ENCODE measurements around the gene TOM1. TPM values are rescaled to one million over a fixed set of nuclear protein-coding genes. Genes with fewer than 3 reads are reported as not detected.

TOM1 gene
- total RNA-seq, 1 donor from 2014 or later: 120 TPM

DNA sequence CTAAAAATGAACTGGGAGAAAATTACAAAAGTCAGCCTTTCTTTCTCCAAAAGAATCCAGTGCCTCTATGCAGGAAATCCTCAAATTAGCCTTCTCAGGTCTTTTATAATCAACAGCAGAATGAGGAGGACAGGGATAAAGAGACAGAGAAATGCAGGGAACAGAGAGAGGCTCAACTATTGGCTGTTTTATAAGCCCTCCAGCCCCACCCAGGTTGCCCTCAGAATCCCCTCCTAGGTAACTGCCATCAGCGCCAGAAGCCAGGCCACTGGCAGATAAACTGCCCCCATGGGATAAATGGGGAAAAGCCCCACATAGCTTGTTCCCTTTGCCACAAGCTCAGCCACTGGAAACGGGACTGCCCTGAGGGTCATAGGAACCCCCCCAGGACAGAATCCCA, 70.3 kb downstream of the TOM1 start:
- Histone ChIP-seq H3K36me3 (no peaks in the 10 kb centered on the region), H3K27ac (no peak overlapping the region), H3K4me1 (peaks cover 11% of the 10 kb centered on the region), H3K9me3 (no peaks in the 10 kb centered on the region), H3K27me3 (no peaks in the 10 kb centered on the region), H3K4me3 (no peak overlapping the region)
- intact Hi-C loops (cut with DNase I): no loop called here
- DNase-seq (ENCODE audit: extremely low spot score in 2 of 2): no peak
- TF ChIP-seq POLR2AphosphoS5 (IDR thresholded peaks at IDR 0.05; ENCODE audit: insufficient read depth in 1 of 2, low read depth in 1 of 2) (no peak), POLR2A (IDR thresholded peaks at IDR 0.05) (no peak)
- TF ChIP-seq, protein P1, sequence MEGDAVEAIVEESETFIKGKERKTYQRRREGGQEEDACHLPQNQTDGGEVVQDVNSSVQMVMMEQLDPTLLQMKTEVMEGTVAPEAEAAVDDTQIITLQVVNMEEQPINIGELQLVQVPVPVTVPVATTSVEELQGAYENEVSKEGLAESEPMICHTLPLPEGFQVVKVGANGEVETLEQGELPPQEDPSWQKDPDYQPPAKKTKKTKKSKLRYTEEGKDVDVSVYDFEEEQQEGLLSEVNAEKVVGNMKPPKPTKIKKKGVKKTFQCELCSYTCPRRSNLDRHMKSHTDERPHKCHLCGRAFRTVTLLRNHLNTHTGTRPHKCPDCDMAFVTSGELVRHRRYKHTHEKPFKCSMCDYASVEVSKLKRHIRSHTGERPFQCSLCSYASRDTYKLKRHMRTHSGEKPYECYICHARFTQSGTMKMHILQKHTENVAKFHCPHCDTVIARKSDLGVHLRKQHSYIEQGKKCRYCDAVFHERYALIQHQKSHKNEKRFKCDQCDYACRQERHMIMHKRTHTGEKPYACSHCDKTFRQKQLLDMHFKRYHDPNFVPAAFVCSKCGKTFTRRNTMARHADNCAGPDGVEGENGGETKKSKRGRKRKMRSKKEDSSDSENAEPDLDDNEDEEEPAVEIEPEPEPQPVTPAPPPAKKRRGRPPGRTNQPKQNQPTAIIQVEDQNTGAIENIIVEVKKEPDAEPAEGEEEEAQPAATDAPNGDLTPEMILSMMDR (IDR thresholded peaks at IDR 0.05): no peak

DNA sequence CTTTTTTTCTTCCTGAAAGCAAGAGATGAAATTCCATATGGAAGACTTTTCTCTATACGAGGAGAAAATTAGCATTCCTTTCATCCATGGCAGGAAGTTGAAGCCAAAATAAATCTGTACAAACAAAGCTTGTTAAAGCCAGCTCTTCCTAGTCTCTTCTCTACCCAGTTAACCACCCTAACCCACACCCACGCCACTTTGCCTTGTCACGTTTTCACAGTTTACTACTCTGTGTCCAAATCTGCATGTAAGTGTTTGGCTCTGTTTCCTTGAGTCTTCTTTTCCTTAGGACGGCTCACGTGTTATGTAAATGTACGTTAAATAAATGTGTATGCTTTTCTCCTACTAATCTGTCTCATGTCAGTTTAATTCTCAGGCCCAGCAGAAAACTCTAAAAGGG, 74.1 kb downstream of the TOM1 start:
- no peaks in the 10 kb centered on the region for H3K36me3 ChIP-seq
- intact Hi-C loops (cut with DNase I): no loop called here
- TF ChIP-seq POLR2A (IDR thresholded peaks at IDR 0.05) (no peak), POLR2AphosphoS5 (IDR thresholded peaks at IDR 0.05; ENCODE audit: insufficient read depth in 1 of 2, low read depth in 1 of 2) (no peak)
- TF ChIP-seq, protein P1 (IDR thresholded peaks at IDR 0.05): no peak

DNA sequence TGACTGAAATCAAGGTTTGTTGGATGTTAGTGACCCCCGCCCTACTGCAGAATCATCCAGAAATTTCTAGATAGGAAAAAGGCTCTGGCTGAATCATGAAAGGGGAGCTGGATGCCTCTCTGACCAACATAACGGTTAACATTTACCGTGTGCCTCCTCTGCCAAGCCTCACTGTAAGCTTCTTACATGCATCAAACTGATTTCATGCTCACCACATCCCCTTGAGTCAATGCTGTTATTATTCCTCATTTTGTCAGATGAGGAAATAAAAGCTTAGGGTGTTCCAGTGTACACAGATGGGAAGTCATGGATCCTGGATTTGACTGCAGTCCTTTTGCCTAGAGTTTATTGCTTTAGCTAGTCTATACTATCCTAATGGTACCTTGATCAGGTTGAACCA, 75.3 kb downstream of the TOM1 start:
- H3K27me3 ChIP-seq: no peaks in the 10 kb centered on the region
- no peak for DNase-seq (ENCODE audit: extremely low spot score in 2 of 2)
- intact Hi-C loops (cut with DNase I): no loop called here
- TF ChIP-seq, protein P1 (IDR thresholded peaks at IDR 0.05): no peak
- H3K27ac ChIP-seq: no peak overlapping the region
- H3K4me3 ChIP-seq: no peak overlapping the region
- H3K4me1 ChIP-seq: peaks cover 32% of the 10 kb centered on the region
- no peaks in the 10 kb centered on the region for H3K36me3 ChIP-seq
- H3K9me3 ChIP-seq: no peaks in the 10 kb centered on the region

More for the DNA sequence above, 74.1 kb downstream of the TOM1 start:
- no peaks in the 10 kb centered on the region for H3K9me3 ChIP-seq
- H3K27ac ChIP-seq: no peak overlapping the region
- no peak for DNase-seq (ENCODE audit: extremely low spot score in 2 of 2)
- peaks cover 30% of the 10 kb centered on the region for H3K4me1 ChIP-seq
- H3K27me3 ChIP-seq: no peaks in the 10 kb centered on the region
- H3K4me3 ChIP-seq: no peak overlapping the region

DNA sequence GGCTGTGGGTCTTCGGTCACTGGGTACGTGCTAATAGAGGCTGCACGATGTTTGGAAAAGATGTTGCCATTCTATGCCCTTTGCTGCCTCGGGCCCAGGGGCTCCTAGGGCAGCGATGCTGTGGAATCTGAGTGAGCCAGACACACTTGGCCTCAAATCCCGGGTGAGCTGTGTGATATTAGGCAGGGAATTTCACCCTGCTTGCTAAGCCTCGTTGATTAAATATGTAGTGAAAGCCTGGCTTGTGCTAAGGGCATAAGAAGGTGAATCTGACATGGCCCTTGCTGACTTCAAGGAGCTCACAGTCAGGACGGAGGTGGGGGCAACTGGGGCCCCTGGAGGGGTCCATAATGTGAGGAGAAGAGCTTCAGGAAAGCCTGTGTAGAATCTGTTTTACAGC, 75.8 kb downstream of the TOM1 start:
- H3K9me3 ChIP-seq: no peaks in the 10 kb centered on the region
- H3K36me3 ChIP-seq: no peaks in the 10 kb centered on the region
- H3K27me3 ChIP-seq: no peaks in the 10 kb centered on the region
- no peak overlapping the region for H3K4me3 ChIP-seq
- H3K4me1 ChIP-seq: peaks cover 37% of the 10 kb centered on the region
- intact Hi-C loops (cut with DNase I): no loop called here
- no peak for DNase-seq (ENCODE audit: extremely low spot score in 2 of 2)
- H3K27ac ChIP-seq: peak overlapping the region; percentile 81
- no peak for TF ChIP-seq POLR2A (IDR thresholded peaks at IDR 0.05)
- no peak for TF ChIP-seq POLR2AphosphoS5 (IDR thresholded peaks at IDR 0.05; ENCODE audit: insufficient read depth in 1 of 2, low read depth in 1 of 2)
- TF ChIP-seq, protein P1 (IDR thresholded peaks at IDR 0.05): no peak

DNA sequence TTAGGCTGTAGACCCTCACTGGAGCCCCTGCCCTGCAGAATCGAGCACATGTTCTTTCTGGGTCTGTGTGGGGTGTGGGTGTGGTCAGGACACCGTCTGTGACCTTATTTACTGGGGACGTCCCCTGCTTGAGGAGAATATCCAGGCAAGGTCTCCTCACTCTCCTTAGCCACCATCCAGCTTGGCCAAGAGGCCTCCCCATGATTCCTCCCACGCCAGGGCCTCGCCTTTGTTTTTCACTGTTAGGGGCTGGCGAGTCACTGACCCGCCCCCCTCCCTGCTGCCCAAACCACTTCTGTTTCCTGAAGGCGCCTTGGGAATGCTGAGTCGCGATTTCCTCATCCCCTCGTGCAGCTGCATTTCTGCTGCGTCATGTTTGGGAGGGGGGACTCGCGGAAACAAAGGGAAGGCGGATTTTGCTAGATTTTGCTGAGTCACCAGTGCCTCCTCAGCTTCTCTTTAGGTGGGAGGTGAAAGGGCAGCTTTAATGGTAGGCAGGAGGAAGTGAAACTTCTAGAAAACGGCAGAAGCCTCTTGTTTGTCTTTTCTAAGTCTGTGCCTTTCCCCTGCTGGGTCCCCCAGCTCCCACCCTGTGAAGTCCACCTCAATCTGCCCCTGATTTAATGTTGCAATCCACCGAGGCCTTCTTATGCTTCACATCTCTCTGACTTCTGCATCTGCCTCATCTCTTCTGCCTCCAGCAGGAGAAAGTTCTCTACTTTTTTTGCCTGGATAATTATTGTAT, 77.2 kb downstream of the TOM1 start:
- no peaks in the 10 kb centered on the region for H3K36me3 ChIP-seq
- TF ChIP-seq, protein P1 (IDR thresholded peaks at IDR 0.05): no peak
- TF ChIP-seq POLR2AphosphoS5 (IDR thresholded peaks at IDR 0.05; ENCODE audit: insufficient read depth in 1 of 2, low read depth in 1 of 2) (peak; percentile 94 to 99), POLR2A (IDR thresholded peaks at IDR 0.05) (no peak)
- intact Hi-C loops (cut with DNase I): no loop called here
- H3K4me1 ChIP-seq: peaks cover 40% of the 10 kb centered on the region
- peak overlapping the region; percentile 81 for H3K27ac ChIP-seq
- H3K27me3 ChIP-seq: no peaks in the 10 kb centered on the region
- peak in 1 of 2 donors; percentile 98 for DNase-seq (ENCODE audit: extremely low spot score in 2 of 2)
- no peaks in the 10 kb centered on the region for H3K9me3 ChIP-seq
- no peak overlapping the region for H3K4me3 ChIP-seq
